Tibial nerve (tissue), 3 donors: ENCODE results near the gene ZNF565.
"Not testable (repeated sequence)": the region's sequence is repeated elsewhere in the genome, so short reads cannot be mapped to it uniquely, and the experiment has no call there.

ENCODE experiments used
- CTCF ChIP-seq, 5 experiments: fragments of 200-600 bp in 3 of 5; fragments of 450-650 bp in 2 of 5; sonication (generic) in 3 of 5; IDR thresholded peaks; one replicate each; pipeline ENCODE4 v1.5.1; 2016 to 2019; ENCODE audit warnings: antibody characterized with exemption in 5 of 5, mild to moderate bottlenecking in 3 of 5, moderate library complexity in 2 of 5
- POLR2A ChIP-seq, 2 donors: fragments of 450-650 bp; IDR thresholded peaks; one replicate each; pipeline ENCODE4 v1.6.1; 2017; ENCODE audit warnings: antibody characterized with exemption in 2 of 2, mild to moderate bottlenecking in 2 of 2, moderate library complexity in 2 of 2

GRCh38 chr19:36173846-36174245, 40.6 kb downstream of the ZNF565 start:
- not testable (repeated sequence) for TF ChIP-seq CTCF, POLR2A (IDR thresholded peaks at IDR 0.05)
